DND-41 (cell line): ENCODE measurements around the gene ENAH.

Experiments
- ATAC-seq: fragments of 200-7000 bp; cut with Tn5 transposase; 3 replicates; pipeline ENCODE4 v1.9.1; 2021; ENCODE audit warnings: low read depth; ENCODE audit not compliant: insufficient read depth
- DNase-seq: peaks from one replicate; pipeline ENCODE4 v3.0.0-alpha.2; 2020
- H2AFZ ChIP-seq: 2 replicates; pipeline ENCODE4 v1.6.0; 2012; ENCODE audit warnings: low read depth, low read length
- H3K27ac ChIP-seq: 2 replicates; pipeline ENCODE4 v1.5.1; 2012; ENCODE audit warnings: low read length, inconsistent platforms
- H3K27me3 ChIP-seq: fragments of 200-600 bp; sonication (generic); 2 replicates; pipeline ENCODE4 v1.6.0; 2012; ENCODE audit warnings: low read length, mild to moderate bottlenecking, inconsistent platforms; ENCODE audit not compliant: insufficient read depth, poor library complexity
- H3K36me3 ChIP-seq: 2 replicates; pipeline ENCODE4 v1.5.1; 2012; ENCODE audit warnings: low read length, inconsistent platforms; ENCODE audit not compliant: insufficient read depth
- H3K4me1 ChIP-seq: 2 replicates; pipeline ENCODE4 v1.5.1; 2012; ENCODE audit warnings: mild to moderate bottlenecking, low read length; ENCODE audit not compliant: insufficient read depth
- H3K4me2 ChIP-seq: 2 replicates; pipeline ENCODE4 v1.6.0; 2012; ENCODE audit warnings: mild to moderate bottlenecking, moderate library complexity, low read length, inconsistent platforms; ENCODE audit not compliant: insufficient read depth
- H3K4me3 ChIP-seq, 2 experiments: fragments of 200-600 bp in 1 of 2; shearing (Covaris generic) in 1 of 2; 2 replicates each; pipeline ENCODE4 v1.5.1; 2012 to 2016; ENCODE audit warnings: inconsistent platforms in 2 of 2, low read length in 2 of 2, mild to moderate bottlenecking in 2 of 2, low read depth in 1 of 2, moderate library complexity in 1 of 2
- H3K79me2 ChIP-seq: 2 replicates; pipeline ENCODE4 v1.6.0; 2012; ENCODE audit warnings: low read length, inconsistent platforms; ENCODE audit not compliant: insufficient read depth
- H3K9ac ChIP-seq: 2 replicates; pipeline ENCODE4 v1.6.0; 2012; ENCODE audit warnings: low read depth, mild to moderate bottlenecking, inconsistent platforms, low read length, moderate library complexity
- H3K9me3 ChIP-seq: 2 replicates; pipeline ENCODE4 v1.5.1; 2012; ENCODE audit warnings: low read length, moderate library complexity, mild to moderate bottlenecking, inconsistent platforms; ENCODE audit not compliant: insufficient read depth, severe bottlenecking
- H4K20me1 ChIP-seq: 2 replicates; pipeline ENCODE4 v1.6.0; 2012; ENCODE audit warnings: low read length; ENCODE audit not compliant: insufficient read depth
- CTCF ChIP-seq: IDR thresholded peaks from 2 replicates; pipeline ENCODE4 v1.5.1; 2012; ENCODE audit warnings: borderline replicate concordance, low read length, moderate library complexity, mild to moderate bottlenecking; ENCODE audit not compliant: poor library complexity, severe bottlenecking; ENCODE audit errors: extremely low read depth
- EZH2 ChIP-seq: IDR thresholded peaks from 3 replicates; pipeline ENCODE4 v1.6.1; 2012; ENCODE audit warnings: borderline replicate concordance, low read depth, mild to moderate bottlenecking, moderate library complexity, low read length, inconsistent platforms; ENCODE audit not compliant: severe bottlenecking

Gene ENAH

GRCh38 chr1:225533238-225533637 lies 119.7 kb downstream of the ENAH start:
- Histone ChIP-seq H3K36me3 (no peaks in the 10 kb centered on the region), H3K4me2 (no peak overlapping the region), H3K4me3 (no peak overlapping the region), H2AFZ (no peak overlapping the region), H3K27me3 (no peaks in the 10 kb centered on the region), H3K9ac (no peak overlapping the region), H4K20me1 (no peaks in the 10 kb centered on the region), H3K9me3 (no peaks in the 10 kb centered on the region), H3K79me2 (no peaks in the 10 kb centered on the region), H3K27ac (no peak overlapping the region), H3K4me1 (no peaks in the 10 kb centered on the region)
- no peak for TF ChIP-seq EZH2
- TF ChIP-seq CTCF = no peak
- no peak for ATAC-seq
- no peak for DNase-seq

GRCh38 chr1:225532240-225532944 lies 120.5 kb downstream of the ENAH start:
- Histone ChIP-seq H3K36me3 (no peaks in the 10 kb centered on the region), H3K4me1 (no peaks in the 10 kb centered on the region), H2AFZ (no peak overlapping the region), H4K20me1 (no peaks in the 10 kb centered on the region), H3K27me3 (peaks cover 3% of the 10 kb centered on the region), H3K4me2 (no peak overlapping the region), H3K9ac (no peak overlapping the region), H3K27ac (no peak overlapping the region), H3K4me3 (no peak overlapping the region), H3K9me3 (no peaks in the 10 kb centered on the region), H3K79me2 (no peaks in the 10 kb centered on the region)
- TF ChIP-seq CTCF (no peak), EZH2 (no peak)
- ATAC-seq (no peak), DNase-seq (no peak)

GRCh38 chr1:225529726-225530125 lies 123.2 kb downstream of the ENAH start:
- Histone ChIP-seq H3K4me1 (no peaks in the 10 kb centered on the region), H2AFZ (no peak overlapping the region), H3K27me3 (peaks cover 5% of the 10 kb centered on the region), H3K4me3 (no peak overlapping the region), H3K79me2 (no peaks in the 10 kb centered on the region), H3K27ac (no peak overlapping the region), H3K4me2 (no peak overlapping the region), H3K36me3 (no peaks in the 10 kb centered on the region), H3K9ac (no peak overlapping the region), H4K20me1 (no peaks in the 10 kb centered on the region), H3K9me3 (no peaks in the 10 kb centered on the region)
- DNase-seq (no peak), ATAC-seq (no peak)
- TF ChIP-seq CTCF (no peak), EZH2 (no peak)

- TF ChIP-seq EZH2 (no peak), CTCF (no peak)
- Histone ChIP-seq H4K20me1 (no peaks in the 10 kb centered on the region), H3K4me1 (no peaks in the 10 kb centered on the region)
Measured at GRCh38 chr1:225527575-225527974, 125.3 kb downstream of the ENAH start.

More at GRCh38 chr1:225527575-225527974, 125.3 kb downstream of the ENAH start:
- ATAC-seq (no peak), DNase-seq (no peak)
- Histone ChIP-seq H3K36me3 (no peaks in the 10 kb centered on the region), H3K9me3 (no peaks in the 10 kb centered on the region), H3K9ac (no peak overlapping the region), H3K4me2 (no peak overlapping the region), H3K4me3 (no peak overlapping the region), H3K79me2 (no peaks in the 10 kb centered on the region), H3K27me3 (peaks cover 5% of the 10 kb centered on the region), H3K27ac (no peak overlapping the region), H2AFZ (no peak overlapping the region)
